GM18499 (cell line): ENCODE measurements around the gene DAAM2.

Experiments used
- ATAC-seq: cut with Tn5 transposase; IDR thresholded peaks from one replicate; pipeline ENCODE4 v1.9.1; 2021; ENCODE audit warnings: moderate number of reproducible peaks; ENCODE audit not compliant: insufficient read depth, unreplicated experiment

Gene DAAM2

GRCh38 chr6:39841923-39842322, 49.7 kb downstream of the DAAM2 start:
- ATAC-seq: no peak

DNA sequence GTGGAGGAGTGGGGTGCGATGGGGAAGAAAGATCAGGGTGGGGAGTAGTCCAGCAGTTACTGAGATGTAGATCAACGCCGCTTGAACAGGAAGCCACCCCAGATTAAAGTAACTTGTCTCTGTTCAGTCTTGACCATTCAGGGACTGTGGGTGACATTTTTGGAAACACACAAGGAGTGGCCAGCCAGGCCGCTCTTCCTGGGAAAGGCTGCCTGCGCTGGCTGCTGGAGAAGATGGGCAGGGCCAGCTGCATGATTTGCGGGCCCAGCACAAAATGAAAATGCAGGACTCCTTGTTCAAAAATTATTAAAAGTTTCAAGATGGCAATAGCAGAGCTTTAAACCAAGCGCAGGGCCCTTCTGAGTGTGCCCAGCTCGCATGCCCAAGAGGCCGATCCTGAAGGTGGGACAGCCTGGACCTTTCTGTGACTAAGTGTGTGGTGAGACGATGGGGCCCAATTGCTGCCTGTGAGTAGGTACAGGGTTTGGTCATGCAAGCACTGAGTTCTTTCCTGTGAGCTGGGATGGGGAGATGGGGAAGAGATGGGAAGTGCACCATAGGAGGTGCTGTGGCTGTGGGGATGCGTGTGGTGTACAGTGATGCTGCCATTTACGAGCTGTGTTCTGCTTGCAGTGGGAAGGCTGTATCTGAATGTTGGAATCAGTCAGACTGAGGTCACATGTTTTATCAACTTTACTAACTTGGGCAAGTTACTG, 51.3 kb downstream of the DAAM2 start:
- ATAC-seq: no peak

DNA sequence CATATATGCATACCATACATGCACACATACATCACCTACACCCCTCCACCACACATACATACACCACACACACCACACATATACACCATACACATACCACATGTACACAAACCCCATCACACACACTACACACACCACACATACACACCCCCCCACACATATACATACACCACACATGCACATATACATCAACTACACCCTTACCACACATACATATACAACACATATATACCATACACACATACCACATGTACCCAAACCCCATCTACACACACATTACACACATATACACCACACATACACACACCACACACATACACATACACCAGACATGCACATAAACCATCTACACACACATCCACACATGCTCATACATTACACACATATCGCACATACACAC, 52.7 kb downstream of the DAAM2 start:
- ATAC-seq: no peak

DNA sequence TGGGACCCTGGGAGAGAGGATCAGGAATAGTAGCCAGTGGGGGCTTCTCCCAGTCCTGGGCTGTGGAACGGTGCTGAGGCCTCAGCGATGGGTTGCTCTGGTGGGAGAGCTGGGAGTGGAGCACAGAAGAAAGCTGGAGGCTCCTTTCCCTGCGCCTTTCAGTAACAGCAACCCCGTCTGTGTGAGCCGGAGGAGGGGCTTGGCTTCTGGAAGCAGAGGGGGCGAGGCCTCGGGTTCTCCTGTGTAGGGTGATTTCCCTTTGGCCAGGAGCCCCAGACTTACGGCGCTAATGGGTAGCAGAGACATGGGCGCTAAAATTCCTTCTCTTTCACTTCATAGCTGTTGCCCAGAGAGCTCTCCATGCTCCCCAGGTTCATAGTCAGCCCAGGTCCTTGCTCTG, 55.0 kb downstream of the DAAM2 start:
- no peak for ATAC-seq

DNA sequence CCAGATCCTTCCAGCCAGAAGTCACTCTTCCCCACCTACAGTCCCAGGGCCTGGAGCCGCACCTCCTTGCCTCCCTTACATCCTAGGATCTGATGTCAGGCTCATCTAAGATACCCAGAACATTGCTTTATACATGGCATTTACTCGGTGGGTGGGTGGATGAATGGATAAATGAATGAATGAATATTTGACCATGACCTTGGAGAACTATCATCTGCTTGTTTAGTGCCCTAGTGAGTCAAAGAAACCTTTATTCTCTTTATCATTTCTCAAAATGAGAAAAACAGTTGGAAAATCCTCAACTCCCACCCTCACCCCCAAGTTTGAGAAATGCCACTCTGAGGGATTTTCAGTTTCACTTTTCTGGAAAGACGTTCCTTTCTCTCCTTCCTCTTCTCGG, 56.0 kb downstream of the DAAM2 start:
- no peak for ATAC-seq

- ATAC-seq: no peak
Observed at GRCh38 chr6:39849228-39849627, 57.1 kb downstream of the DAAM2 start.

DNA sequence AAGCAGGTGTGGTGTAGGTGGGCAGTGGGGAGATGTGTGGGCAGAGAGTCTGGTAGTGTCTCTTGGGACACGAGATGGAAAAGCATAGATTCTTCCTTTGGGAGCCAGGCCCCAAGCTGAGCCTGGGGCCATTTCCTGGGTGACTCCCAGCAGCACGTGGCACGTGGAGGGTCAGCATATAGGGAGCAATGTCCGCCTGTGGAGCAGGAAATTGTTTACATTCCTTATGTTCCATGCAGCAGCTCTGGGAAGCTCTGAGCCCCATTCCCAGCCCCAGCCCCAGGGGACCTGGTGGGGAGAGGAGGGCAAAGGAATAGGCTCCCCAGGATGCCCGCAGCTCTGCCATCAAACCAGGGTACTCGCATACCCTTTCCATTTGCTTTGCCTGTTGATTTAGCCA, 57.6 kb downstream of the DAAM2 start:
- ATAC-seq: no peak

DNA sequence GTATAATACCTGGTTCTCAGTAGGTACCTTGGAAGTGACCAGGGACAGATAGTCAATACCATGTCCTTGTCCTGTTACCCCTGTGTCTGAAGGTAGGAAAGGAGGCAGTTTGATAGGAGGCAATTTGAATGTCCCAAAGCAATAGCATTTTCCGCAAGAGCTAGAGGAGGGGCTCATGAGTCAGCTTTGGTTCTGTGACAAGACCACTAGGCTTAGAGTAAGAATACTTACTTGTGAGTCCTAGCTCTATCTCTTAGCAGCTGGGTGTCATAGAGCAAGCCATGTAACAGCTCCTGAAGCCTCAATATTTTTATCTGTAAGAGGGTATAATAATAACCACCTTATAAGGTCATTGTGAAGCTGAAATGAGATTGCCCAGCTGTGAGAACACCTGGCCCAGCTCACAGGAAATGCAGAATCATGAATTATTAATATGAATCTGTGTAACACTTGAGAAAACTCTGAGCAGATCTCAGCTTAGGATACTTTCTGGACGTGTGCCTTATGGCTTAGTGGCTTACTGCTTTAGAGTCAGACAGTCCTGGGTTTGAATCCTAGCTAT, 58.6 kb downstream of the DAAM2 start:
- no peak for ATAC-seq

DNA sequence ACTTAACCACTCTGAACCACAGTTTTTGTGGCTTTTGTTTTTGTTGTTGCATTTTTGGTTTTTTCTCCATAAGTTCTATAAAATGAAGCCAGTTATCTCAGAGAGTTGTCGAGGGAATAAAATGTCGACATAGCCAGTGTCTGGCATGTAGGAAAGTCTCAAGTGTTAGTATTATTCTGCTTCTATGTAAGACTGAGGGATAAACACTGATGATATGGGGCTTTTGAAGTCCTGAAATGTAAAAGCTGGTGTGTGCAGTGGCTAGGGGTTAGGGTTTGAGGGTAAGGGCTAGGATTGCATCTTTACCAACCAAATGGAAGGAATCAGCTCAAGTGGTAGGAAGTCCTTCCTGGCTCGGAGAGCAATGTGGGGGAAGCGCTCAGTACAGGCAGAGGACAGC, 59.2 kb downstream of the DAAM2 start:
- ATAC-seq: no peak

GRCh38 chr6:39852324-39852723, 60.1 kb downstream of the DAAM2 start:
- no peak for ATAC-seq

GRCh38 chr6:39853604-39854003, 61.4 kb downstream of the DAAM2 start:
- ATAC-seq: no peak

GRCh38 chr6:39855356-39855995, 63.3 kb downstream of the DAAM2 start:
- no peak for ATAC-seq

DNA sequence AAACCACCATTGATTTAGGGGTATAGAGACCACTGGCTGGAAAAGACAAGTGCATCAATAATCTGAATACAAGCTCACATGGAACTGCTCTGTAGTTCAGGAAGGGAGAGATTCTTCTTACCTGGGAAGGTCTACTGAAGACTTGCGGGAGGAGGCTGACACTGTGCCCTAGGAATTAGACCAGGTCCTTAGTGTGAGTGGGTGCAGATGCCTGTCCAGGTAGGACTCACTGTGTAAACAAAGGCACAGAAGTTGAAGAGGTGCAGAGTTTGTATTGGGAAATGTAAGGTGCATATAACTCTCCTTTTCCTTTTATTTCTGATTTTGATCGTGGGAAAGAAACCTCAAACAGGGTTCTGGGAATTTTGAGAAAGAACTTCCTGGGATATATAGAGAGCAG, 66.8 kb downstream of the DAAM2 start:
- ATAC-seq: no peak

DNA sequence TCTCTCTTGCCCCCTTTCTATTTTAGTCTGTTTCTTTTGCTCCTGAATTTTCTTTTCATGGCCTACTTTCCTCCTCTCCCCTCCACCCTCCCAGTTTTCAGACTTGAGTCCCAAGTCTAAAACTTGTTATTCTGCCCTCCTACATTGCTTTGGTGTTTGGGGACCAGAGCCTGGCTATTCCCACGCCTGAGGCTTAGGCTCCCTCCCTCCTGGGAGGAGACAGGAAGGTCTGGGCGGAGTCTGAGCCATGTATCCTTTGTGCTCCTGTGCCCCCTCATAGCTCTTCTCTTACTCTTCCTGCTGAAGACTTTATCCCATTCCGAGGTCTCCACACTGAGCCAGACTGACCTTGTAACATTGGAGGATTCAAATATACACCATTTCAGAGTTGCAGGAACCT, 69.5 kb downstream of the DAAM2 start:
- ATAC-seq: no peak

DNA sequence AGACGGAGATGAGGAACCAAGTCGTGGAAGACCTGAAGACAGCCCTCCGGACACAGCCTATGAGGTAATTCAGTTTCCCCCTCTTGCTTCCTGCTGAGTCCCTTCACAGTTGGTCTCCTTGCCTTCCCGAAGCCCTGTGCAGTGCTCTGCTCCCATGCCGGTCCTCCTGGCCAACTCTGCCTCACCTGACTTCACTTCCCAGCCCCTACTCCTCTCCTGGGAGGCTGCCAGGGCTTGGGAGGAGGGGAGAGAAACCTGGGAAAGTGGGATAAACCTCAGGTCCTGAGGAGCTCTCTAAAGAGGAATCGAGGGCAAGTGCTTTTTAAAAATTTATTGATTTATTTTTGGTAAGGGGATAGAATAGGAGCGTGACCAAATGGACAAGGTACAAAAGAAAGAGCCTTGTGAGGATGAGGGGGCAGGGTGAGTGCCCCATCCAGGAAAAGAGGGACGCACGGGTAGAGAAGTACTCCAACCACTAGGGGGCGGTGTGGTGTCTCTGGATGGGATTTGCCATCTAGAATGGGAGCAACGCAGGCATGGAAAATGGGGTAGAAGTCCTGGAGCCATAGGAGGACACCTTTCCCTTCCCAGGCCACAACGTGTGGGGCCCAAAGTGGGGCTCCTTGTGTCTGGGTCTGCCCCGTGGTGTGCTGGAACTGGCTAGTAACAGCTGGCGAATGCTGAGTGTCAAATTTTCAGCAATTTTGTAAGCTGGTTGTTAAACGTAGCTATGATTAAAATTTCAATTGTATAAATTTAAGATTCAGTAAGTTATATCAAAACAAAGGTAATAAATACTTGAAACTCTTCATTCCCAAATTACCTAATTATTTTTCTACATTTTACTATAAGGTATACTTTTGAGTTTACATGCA, 73.1 kb downstream of the DAAM2 start:
- no peak for ATAC-seq

GRCh38 chr6:39867592-39867991, 75.4 kb downstream of the DAAM2 start:
- ATAC-seq: no peak

DNA sequence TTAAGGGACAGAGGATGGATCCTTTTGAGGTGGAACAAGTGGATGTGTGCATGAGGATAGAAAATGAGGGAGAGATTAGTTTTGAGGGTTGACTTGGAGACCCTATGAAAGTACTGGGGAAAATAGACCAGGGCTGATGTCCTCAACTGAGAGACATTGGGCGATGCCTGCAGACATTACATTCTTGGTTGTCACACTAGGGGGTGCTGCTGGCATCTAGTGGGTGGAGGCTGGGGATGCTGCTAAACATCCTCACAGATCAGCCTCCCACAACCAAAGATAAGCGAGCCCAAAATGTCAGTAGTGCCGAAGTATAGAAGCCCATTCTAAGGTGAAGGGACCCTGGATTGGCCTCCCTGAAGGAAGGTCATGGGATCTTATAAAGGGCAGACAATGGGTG, 78.8 kb downstream of the DAAM2 start:
- no peak for ATAC-seq

DNA sequence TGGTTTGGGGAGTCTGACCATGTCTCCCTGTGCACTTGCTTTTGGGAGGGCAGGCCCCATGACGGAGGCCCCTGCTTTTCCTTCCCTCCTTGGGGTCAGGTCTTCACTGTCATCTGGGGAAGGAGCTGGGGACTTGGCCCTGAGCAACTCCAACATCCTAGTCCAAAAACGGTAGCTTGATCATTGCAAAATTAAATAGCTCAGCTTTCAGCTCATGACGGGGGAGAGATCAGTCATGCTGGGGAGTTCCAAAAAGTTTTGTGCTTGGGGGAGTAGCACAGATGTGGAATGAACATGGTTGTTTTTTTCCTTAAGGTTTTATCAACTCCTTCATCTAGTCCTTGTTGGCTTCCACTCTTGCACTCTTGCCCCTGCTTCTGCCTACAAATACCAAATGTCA, 81.3 kb downstream of the DAAM2 start:
- no peak for ATAC-seq

DNA sequence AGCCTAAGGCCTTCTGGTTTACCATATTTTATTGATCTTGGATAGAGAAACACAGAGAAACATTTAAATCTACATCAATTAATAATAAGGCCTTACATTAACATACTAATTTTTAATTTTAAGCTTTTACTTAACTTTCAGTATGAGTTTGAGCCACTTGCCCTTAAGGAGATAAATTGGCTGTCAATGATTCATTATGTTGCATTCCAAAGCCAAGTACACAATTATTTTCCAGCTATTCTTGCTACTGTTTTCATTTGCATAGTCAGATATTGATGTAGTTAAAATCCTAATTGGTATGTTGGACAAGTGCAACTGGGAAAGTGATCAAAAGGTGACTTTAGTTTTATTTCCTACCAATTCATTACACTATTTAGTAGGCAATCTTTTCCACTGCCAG, 83.9 kb downstream of the DAAM2 start:
- no peak for ATAC-seq

GRCh38 chr6:39876826-39877225, 84.7 kb downstream of the DAAM2 start:
- no peak for ATAC-seq

DNA sequence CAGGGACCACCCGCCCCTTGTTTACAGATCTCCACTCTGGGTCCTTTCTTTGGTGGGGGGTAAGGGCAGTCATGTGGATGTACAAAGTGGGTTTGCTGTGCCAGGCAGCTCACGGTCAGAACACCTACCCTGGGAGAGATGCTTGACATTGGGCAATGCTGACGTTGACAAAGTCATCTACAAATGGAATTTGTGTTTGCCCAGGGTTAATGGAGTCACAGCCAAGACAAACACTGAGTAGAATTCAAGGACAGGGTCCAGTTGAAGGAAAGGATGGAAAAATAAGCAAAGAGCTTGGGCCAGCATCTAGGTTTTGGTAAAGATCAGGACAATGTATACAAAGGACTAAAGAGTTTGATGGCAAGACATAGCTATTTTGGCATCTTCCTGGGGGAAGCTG, 87.4 kb downstream of the DAAM2 start:
- ATAC-seq: no peak
